ENCODE data around the gene SHMT1.
"Not testable (repeated sequence)": the region's sequence is repeated elsewhere in the genome, so short reads cannot be mapped to it uniquely, and the experiment has no call there.

The SHMT1 gene

GRCh38 chr17:18377437-18378204 is 14.3 kb upstream of the SHMT1 start, which contains the start of gene EVPLL:
Gene EVPLL, plus strand, starts transcription at chr17:18377778. Its CDS starts 3,160 bp downstream, at chr17:18380938.
- FAIRE-seq, result no peak

GRCh38 chr17:18374216-18374615 is 10.9 kb upstream of the SHMT1 start:
- FAIRE-seq, result no peak

- not testable (repeated sequence) for FAIRE-seq
Observed at GRCh38 chr17:18373181-18373580, 9.8 kb upstream of the SHMT1 start.

GRCh38 chr17:18371455-18371854 is 8.1 kb upstream of the SHMT1 start:
- FAIRE-seq, result no peak

- FAIRE-seq, result no peak
Observed at GRCh38 chr17:18370761-18371160, 7.4 kb upstream of the SHMT1 start.

GRCh38 chr17:18368946-18369345 is 5.6 kb upstream of the SHMT1 start:
- FAIRE-seq, result no peak

- no peak for FAIRE-seq
Observed at GRCh38 chr17:18364166-18364565, 816 bp upstream of the SHMT1 start.

GRCh38 chr17:18362698-18363100 is 651 bp downstream of the SHMT1 start:
- no peak for FAIRE-seq

- FAIRE-seq, result no peak
Observed at GRCh38 chr17:18361837-18362697, 1.3 kb downstream of the SHMT1 start.

GRCh38 chr17:18360518-18360917 is 2.8 kb downstream of the SHMT1 start:
- no peak for FAIRE-seq

GRCh38 chr17:18356624-18357023 is 6.7 kb downstream of the SHMT1 start:
- FAIRE-seq, result no peak

- no peak for FAIRE-seq
Observed at GRCh38 chr17:18353541-18353940, 9.8 kb downstream of the SHMT1 start.

- no peak for FAIRE-seq
Observed at GRCh38 chr17:18344021-18344420, 19.3 kb downstream of the SHMT1 start.

GRCh38 chr17:18339933-18340332 is 23.4 kb downstream of the SHMT1 start:
- FAIRE-seq, result no peak

GRCh38 chr17:18338158-18338557 is 25.2 kb downstream of the SHMT1 start:
- FAIRE-seq, result not testable (repeated sequence)

- FAIRE-seq, result no peak
Observed at GRCh38 chr17:18332909-18333489, 30.4 kb downstream of the SHMT1 start.

- FAIRE-seq, result no peak
Observed at GRCh38 chr17:18331879-18332278, 31.5 kb downstream of the SHMT1 start.

GRCh38 chr17:18328643-18329204 is 34.6 kb downstream of the SHMT1 start:
- FAIRE-seq, result no peak

- no peak for FAIRE-seq
Observed at GRCh38 chr17:18327556-18327955, 35.8 kb downstream of the SHMT1 start.

GRCh38 chr17:18327093-18327492 is 36.3 kb downstream of the SHMT1 start:
- FAIRE-seq, result no peak

GRCh38 chr17:18326572-18326971 is 36.8 kb downstream of the SHMT1 start:
- FAIRE-seq, result no peak

GRCh38 chr17:18326039-18326438 is 37.3 kb downstream of the SHMT1 start:
- FAIRE-seq, result no peak

Data from TTC549 (cell line).